Activated gamma-delta T cell treated with anti-CD3 and anti-CD28 coated beads, Interleukin-2, amount 50 U/mL, for 16 hours (primary cell): ENCODE results near the gene SPRR2A.
"Not testable (repeated sequence)": the region's sequence is repeated elsewhere in the genome, so short reads cannot be mapped to it uniquely, and the experiment has no call there.

Experiments used
- DNase-seq: peaks from one replicate; pipeline ENCODE4 v3.0.0-alpha.2; 2020; ENCODE audit warnings: low read depth

SPRR2A gene

DNA sequence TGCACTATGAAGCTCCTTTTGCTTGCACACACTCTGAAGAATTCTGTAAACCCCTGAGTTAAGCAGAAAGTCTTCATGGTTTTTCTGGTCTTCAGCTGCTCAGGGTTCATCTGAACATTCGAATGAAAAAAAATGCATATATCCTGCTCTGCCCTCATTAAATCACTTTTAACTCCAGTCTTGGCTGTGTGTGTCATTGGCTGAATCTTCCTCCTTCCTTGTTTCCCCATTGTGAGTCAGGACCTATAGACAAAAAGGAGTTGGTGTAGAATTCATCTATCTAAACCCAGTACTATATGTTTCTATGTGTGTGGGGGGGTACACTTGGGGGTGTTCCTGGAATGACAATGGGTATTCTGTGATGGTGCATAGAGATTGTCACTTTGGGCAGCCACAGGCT is 32.9 kb downstream of the SPRR2A start:
- no peak for DNase-seq

DNA sequence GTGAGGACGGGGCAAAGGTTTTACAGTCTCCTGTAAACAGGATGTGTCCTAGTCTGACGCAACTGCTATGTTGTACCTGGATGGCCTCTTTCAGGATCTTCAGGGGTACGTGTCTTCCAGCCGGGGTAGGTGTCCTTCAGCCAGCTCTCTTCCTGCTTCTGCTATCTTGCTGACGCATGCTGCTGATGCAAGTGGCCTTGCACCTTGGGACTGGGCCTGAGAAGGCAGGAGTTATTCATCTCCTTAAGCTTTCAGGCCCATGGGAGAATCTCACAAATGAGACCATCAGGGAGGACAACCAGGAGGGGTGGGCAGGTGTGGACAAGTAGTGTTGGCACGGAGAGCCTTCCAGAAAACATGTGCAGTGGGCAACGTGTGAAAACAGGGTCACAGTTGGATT is 34.2 kb downstream of the SPRR2A start:
- no peak for DNase-seq

DNA sequence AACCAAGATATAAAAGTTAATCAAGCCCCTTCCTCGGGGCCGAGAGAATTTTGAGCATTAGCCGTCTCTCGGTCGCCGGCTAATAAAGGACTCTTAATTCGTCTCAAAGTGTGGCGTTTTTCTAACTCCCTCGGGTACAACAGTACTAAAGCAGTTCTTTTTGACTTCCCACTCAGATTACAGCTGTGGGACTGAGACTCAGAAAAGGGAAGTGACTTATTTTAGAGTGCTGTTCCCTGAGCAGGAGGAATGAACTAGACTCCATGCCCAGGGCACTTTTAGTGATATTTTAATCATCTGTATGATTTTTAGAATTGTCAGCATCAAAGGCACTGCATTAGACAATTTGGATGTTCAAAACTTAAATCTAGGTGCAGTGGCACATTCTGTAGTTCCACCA is 35.0 kb downstream of the SPRR2A start:
- not testable (repeated sequence) for DNase-seq

DNA sequence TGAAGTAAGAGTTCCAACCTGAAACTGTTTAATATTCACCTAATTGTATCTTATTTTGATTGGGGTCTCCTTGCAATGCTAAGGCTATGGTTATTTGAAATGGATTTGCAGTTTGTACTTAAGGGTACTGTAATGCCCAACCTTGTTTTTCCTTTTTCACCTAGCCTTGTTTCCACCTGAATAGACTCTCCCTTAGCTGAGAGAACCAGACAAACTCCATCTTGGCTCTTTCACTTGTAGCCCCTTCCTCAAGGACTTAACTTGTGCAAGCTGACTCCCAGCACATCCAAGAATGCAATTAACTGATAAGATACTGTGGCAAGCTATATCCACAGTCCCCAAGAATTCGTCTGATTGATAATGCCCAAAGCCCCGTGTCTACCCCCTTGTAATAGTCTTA is 35.5 kb downstream of the SPRR2A start:
- DNase-seq = not testable (repeated sequence)

DNA sequence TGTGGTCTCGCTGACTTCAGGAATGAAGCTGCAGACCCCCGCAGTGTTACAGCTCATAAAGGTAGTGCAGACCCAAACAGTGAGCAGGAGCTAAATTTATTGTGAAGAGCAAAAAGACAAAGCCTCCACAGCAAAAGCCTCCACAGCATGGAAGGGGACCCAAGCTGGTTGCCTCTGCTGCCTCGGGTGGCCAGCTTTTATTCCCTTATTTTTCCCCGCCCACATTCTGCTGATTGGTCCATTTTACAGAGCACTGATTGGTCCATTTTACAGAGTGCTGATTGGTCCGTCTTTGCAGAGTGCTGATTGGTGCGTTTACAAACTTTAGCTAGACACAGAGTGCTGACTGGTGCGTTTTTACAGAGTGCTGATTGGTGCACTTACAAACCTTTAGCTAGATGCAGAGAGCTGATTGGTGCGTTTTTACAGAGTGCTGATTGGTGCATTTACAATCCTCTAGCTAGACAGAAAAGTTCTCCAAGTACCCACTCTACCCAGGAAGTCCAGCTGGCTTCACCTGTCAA is 46.0 kb downstream of the SPRR2A start:
- not testable (repeated sequence) for DNase-seq
